Body of pancreas (tissue), 4 donors: ENCODE measurements around the gene HUWE1.

Experiments used
- POLR2A ChIP-seq, 3 donors: fragments of 450-650 bp; IDR thresholded peaks; one replicate each; pipeline ENCODE4 v1.6.1; 2016; ENCODE audit warnings: antibody characterized with exemption in 3 of 3, mild to moderate bottlenecking in 2 of 3
- TF ChIP-seq, protein P1 (sequence below), 7 experiments: fragments of 450-650 bp in 4 of 7; fragments of 200-600 bp in 3 of 7; sonication (generic) in 3 of 7; IDR thresholded peaks; one replicate each; pipeline ENCODE4 v1.5.1; 2016 to 2019; ENCODE audit warnings: antibody characterized with exemption in 7 of 7

DNA sequence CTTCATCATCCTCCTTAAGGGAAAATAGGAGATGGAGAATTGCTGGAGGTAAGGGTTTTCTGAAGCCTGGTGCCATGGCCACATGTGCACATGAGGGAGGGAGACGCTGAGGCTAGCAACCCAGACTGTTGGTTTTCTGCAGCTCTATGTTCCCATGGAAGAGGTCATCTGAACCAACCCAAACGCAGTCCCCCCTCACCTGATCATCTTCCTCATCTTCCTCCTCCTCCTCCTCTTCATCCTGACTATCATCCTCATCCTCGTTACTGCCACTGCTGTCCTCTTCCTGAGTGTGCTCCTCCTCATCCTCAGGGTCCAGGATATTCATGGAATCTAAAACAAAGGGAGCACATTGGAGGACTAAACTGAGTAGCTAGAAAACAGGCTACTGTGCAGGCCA lies 124.6 kb downstream of the HUWE1 start:
- TF ChIP-seq, protein P1, sequence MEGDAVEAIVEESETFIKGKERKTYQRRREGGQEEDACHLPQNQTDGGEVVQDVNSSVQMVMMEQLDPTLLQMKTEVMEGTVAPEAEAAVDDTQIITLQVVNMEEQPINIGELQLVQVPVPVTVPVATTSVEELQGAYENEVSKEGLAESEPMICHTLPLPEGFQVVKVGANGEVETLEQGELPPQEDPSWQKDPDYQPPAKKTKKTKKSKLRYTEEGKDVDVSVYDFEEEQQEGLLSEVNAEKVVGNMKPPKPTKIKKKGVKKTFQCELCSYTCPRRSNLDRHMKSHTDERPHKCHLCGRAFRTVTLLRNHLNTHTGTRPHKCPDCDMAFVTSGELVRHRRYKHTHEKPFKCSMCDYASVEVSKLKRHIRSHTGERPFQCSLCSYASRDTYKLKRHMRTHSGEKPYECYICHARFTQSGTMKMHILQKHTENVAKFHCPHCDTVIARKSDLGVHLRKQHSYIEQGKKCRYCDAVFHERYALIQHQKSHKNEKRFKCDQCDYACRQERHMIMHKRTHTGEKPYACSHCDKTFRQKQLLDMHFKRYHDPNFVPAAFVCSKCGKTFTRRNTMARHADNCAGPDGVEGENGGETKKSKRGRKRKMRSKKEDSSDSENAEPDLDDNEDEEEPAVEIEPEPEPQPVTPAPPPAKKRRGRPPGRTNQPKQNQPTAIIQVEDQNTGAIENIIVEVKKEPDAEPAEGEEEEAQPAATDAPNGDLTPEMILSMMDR (IDR thresholded peaks at IDR 0.05): no peak
- TF ChIP-seq POLR2A (IDR thresholded peaks at IDR 0.05): no peak
